HCT116 (cell line): Measurements from ENCODE around the gene SEC14L3. TPM values are rescaled to one million over a fixed set of nuclear protein-coding genes. Genes with fewer than 3 reads are reported as not detected.

ENCODE experiments used
- ATAC-seq: fragments of 200-7000 bp; cut with Tn5 transposase; 2 replicates; pipeline ENCODE4 v1.9.1; 2020; ENCODE audit warnings: mild to moderate bottlenecking, moderate library complexity
- BruUV-seq: library from RNA; stranded (reverse); fragments of 400-500 nt; replicated peaks from 2 replicates; lab custom pipeline; 2021; lab: Mats Ljungman, UMichigan
- CTCF ChIA-PET: fragments of 300-600 bp; sonication (Branson Sonifier 250); formaldehyde crosslinking; loops from one replicate; lab custom pipeline; 2021; ENCODE audit warnings: antibody characterized with exemption; lab: Charles Lee
- POLR2A ChIA-PET: fragments of 300-600, 350-600 bp; sonication (Branson Sonifier 250); formaldehyde crosslinking; loops from one replicate; lab custom pipeline; 2021; ENCODE audit warnings: antibody characterized with exemption; lab: Charles Lee
- RAD21 ChIA-PET, 2 experiments: fragments of 300-600 bp; sonication (Branson Sonifier 250); formaldehyde crosslinking; loops; one replicate each; lab custom pipeline; 2023; ENCODE audit warnings: low total read pairs in 2 of 2; ENCODE audit not compliant: uncharacterized antibody in 2 of 2, unreplicated experiment in 2 of 2, low non-redundant PET in 1 of 2; lab: Charles Lee
- DNase-seq: peaks from one replicate; pipeline ENCODE4 v3.0.0-alpha.2; 2010; ENCODE audit warnings: low read depth, low spot score
- H2AFZ ChIP-seq: fragments of 200-600 bp; shearing (Covaris generic), sonication (generic); 2 replicates; pipeline ENCODE4 v1.6.1; 2017; ENCODE audit warnings: low read depth, mixed run types, mixed read lengths, antibody characterized with exemption, low read length; ENCODE audit not compliant: poor library complexity, severe bottlenecking
- H3K27ac ChIP-seq: 2 replicates; pipeline ENCODE4 v1.5.1; 2012; ENCODE audit warnings: low read depth, low read length
- H3K27me3 ChIP-seq: fragments of 200-600 bp; sonication (generic); 2 replicates; pipeline ENCODE4 v1.6.1; 2016; ENCODE audit warnings: mixed run types, low read length, mixed read lengths; ENCODE audit not compliant: insufficient read depth
- H3K36me3 ChIP-seq, 2 experiments: fragments of 200-500 bp in 1 of 2; fragments of 200-600 bp in 1 of 2; sonication (Bioruptor generic) in 1 of 2; sonication (generic) in 1 of 2; 2 replicates each; pipeline versions ENCODE4 v1.5.1 to v1.6.1; 2014 to 2016; ENCODE audit warnings: low read length in 2 of 2, inconsistent platforms in 1 of 2, mixed read lengths in 1 of 2, mixed run types in 1 of 2; ENCODE audit not compliant: insufficient read depth in 2 of 2, control insufficient read depth in 1 of 2
- H3K4me1 ChIP-seq, 2 experiments: fragments of 200-600 bp in 1 of 2; sonication (generic) in 1 of 2; 2 replicates each; pipeline versions ENCODE4 v1.5.1 to v1.6.1; 2012 to 2017; ENCODE audit warnings: low read length in 2 of 2, inconsistent platforms in 1 of 2, mild to moderate bottlenecking in 1 of 2, mixed read lengths in 1 of 2, mixed run types in 1 of 2, moderate library complexity in 1 of 2; ENCODE audit not compliant: insufficient read depth in 2 of 2, control insufficient read depth in 1 of 2
- H3K4me2 ChIP-seq: fragments of 200-600 bp; sonication (generic); 2 replicates; pipeline ENCODE4 v1.6.1; 2017; ENCODE audit warnings: mixed run types, low read length, mixed read lengths
- H3K4me3 ChIP-seq, 2 experiments: fragments of 200-600 bp in 1 of 2; sonication (generic) in 1 of 2; replicated peaks in 1 of 2; 2 replicates each; pipeline ENCODE4 v1.5.1; 2011 to 2016; ENCODE audit warnings: low read length in 2 of 2, control low read depth in 1 of 2, low read depth in 1 of 2, mild to moderate bottlenecking in 1 of 2, mixed read lengths in 1 of 2, mixed run types in 1 of 2
- H3K79me2 ChIP-seq: fragments of 200-600 bp; sonication (generic); 2 replicates; pipeline ENCODE4 v1.6.1; 2017; ENCODE audit warnings: mild to moderate bottlenecking, mixed run types, low read length, moderate library complexity, mixed read lengths; ENCODE audit not compliant: insufficient read depth
- H3K9ac ChIP-seq: fragments of 200-600 bp; sonication (generic); 2 replicates; pipeline ENCODE4 v1.6.1; 2016; ENCODE audit warnings: low read length, mixed read lengths
- H3K9me2 ChIP-seq: fragments of 200-600 bp; sonication (generic), shearing (Covaris generic); 2 replicates; pipeline ENCODE4 v1.6.1; 2017; ENCODE audit warnings: mixed run types, mild to moderate bottlenecking, moderate library complexity; ENCODE audit not compliant: insufficient read depth
- H3K9me3 ChIP-seq, 2 experiments: fragments of 200-500 bp in 1 of 2; fragments of 200-600 bp in 1 of 2; sonication (Bioruptor generic) in 1 of 2; sonication (generic) in 1 of 2; 2 replicates each; pipeline ENCODE4 v1.6.1; 2014 to 2017; ENCODE audit warnings: low read length in 2 of 2, mixed read lengths in 2 of 2, inconsistent platforms in 1 of 2, low read depth in 1 of 2, mild to moderate bottlenecking in 1 of 2, mixed run types in 1 of 2, moderate library complexity in 1 of 2; ENCODE audit not compliant: control insufficient read depth in 1 of 2, insufficient read depth in 1 of 2
- H4K20me1 ChIP-seq: fragments of 200-600 bp; sonication (generic), shearing (Covaris generic); 2 replicates; pipeline ENCODE4 v1.6.1; 2017; ENCODE audit warnings: mixed run types, mild to moderate bottlenecking, moderate library complexity; ENCODE audit not compliant: insufficient read depth
- CBX3 ChIP-seq: IDR thresholded peaks from 2 replicates; pipeline ENCODE4 v1.6.1; 2012; ENCODE audit warnings: low read depth
- CEBPB ChIP-seq: IDR thresholded peaks from 2 replicates; pipeline ENCODE4 v1.6.1; 2012; ENCODE audit warnings: low read depth
- EZH2phosphoT487 ChIP-seq: fragments of 200-600 bp; IDR thresholded peaks from 2 replicates; pipeline ENCODE4 v1.6.1; 2018; ENCODE audit warnings: antibody characterized with exemption, borderline replicate concordance
- JUND ChIP-seq: IDR thresholded peaks from 2 replicates; pipeline ENCODE4 v1.6.1; 2012
- POLR2AphosphoS5 ChIP-seq: IDR thresholded peaks from 2 replicates; pipeline ENCODE4 v1.6.1; 2011; ENCODE audit warnings: mild to moderate bottlenecking, low read depth, low read length, moderate library complexity
- RAD21 ChIP-seq: IDR thresholded peaks from 2 replicates; pipeline ENCODE4 v1.6.1; 2012; ENCODE audit warnings: low read depth, mild to moderate bottlenecking
- SIN3A ChIP-seq: IDR thresholded peaks from 2 replicates; pipeline ENCODE4 v1.6.1; 2012; ENCODE audit warnings: low read depth
- SRF ChIP-seq: IDR thresholded peaks from 2 replicates; pipeline ENCODE4 v1.6.1; 2012; ENCODE audit warnings: low read depth
- TCF7L2 ChIP-seq: IDR thresholded peaks from 2 replicates; pipeline ENCODE4 v1.7.0; 2011; ENCODE audit warnings: borderline replicate concordance, inconsistent platforms; ENCODE audit not compliant: insufficient read depth, insufficient read length; ENCODE audit errors: extremely low read depth
- ZBTB33 ChIP-seq: IDR thresholded peaks from 2 replicates; pipeline ENCODE4 v1.6.1; 2011; ENCODE audit warnings: mild to moderate bottlenecking, low read length, moderate library complexity; ENCODE audit not compliant: insufficient replicate concordance; ENCODE audit errors: extremely low read depth
- ZFX ChIP-seq: fragments of 450-650 bp; IDR thresholded peaks from 2 replicates; pipeline ENCODE4 v1.6.1; 2017
- ZNF274 ChIP-seq: fragments of 200-500 bp; sonication (Bioruptor generic); IDR thresholded peaks from 2 replicates; pipeline ENCODE4 v1.6.1; 2014; ENCODE audit warnings: mild to moderate bottlenecking, low read depth, low read length, inconsistent platforms
- intact Hi-C: fragments of 100-400 bp; cut with micrococcal nuclease; formaldehyde crosslinking; loops from 2 replicates; pipeline ENCODE4 v1.10.0; 2022
- total RNA-seq: library from RNA; stranded (reverse); gene quantifications from one replicate; pipeline ENCODE4 v1.2.1, GENCODE V29; 2021; ENCODE audit not compliant: unreplicated experiment

Gene SEC14L3
- total RNA-seq, 1 experiment from 2014 or later, result not detected

- RAD21 ChIA-PET, result no interaction called here
- Histone ChIP-seq H3K4me2 (no peak overlapping the region), H3K4me1 (peaks cover 13 to 37% of the 10 kb centered on the region in 2 experiments), H3K9ac (no peak overlapping the region), H3K4me3 (no peak overlapping the region), H3K27me3 (no peaks in the 10 kb centered on the region), H3K27ac (no peak overlapping the region), H3K9me2 (no peaks in the 10 kb centered on the region), H3K9me3 (no peaks in the 10 kb centered on the region), H3K36me3 (peaks cover 0 to 10% of the 10 kb centered on the region in 2 experiments; a peak in 1 of 4 replicates), H4K20me1 (no peaks in the 10 kb centered on the region), H2AFZ (no peak overlapping the region), H3K79me2 (peaks cover 21% of the 10 kb centered on the region; the same call in 1 of the 2 replicates)
- POLR2A ChIA-PET, result no interaction called here
- no peak for TF ChIP-seq TCF7L2
- no peak for TF ChIP-seq ZNF274
- no peak for TF ChIP-seq SRF
- TF ChIP-seq SIN3A, result no peak
- TF ChIP-seq ZBTB33, result no peak
- TF ChIP-seq CEBPB, result no peak
- TF ChIP-seq CBX3, result no peak
- no peak for TF ChIP-seq RAD21
- no peak for TF ChIP-seq EZH2phosphoT487
- TF ChIP-seq JUND, result no peak
- TF ChIP-seq ZFX, result no peak
- no peak; the same call in 1 of the 2 replicates for TF ChIP-seq POLR2AphosphoS5
- intact Hi-C loops, result loop anchor here (5.0 to 10.0 kb wide), 2 partner anchors 143 to 655 kb away; partner anchors contain the start of genes CASTOR1 and SMTN
- BruUV-seq, result no TSS peak
- CTCF ChIA-PET, result interaction anchor here (0.8 kb wide), 1 partner anchor 142 kb away, joined by 3 read pairs; no protein-coding TSS in a partner anchor
- ATAC-seq (no peak), DNase-seq (no peak)
These were observed 41.9 kb downstream of the SEC14L3 start for GRCh38 chr22:30429887-30430286.
